SU-DHL-6 (cell line): ENCODE results near the gene AHSG.

ENCODE experiments used
- H2AFZ ChIP-seq: fragments of 200-600 bp; sonication (generic); 2 replicates; pipeline ENCODE4 v1.6.1; 2014; ENCODE audit warnings: low read depth, mild to moderate bottlenecking, moderate library complexity, mixed read lengths, antibody characterized with exemption, low read length; ENCODE audit not compliant: severe bottlenecking
- H3F3A ChIP-seq: fragments of 200-600 bp; shearing (Covaris generic); 2 replicates; pipeline ENCODE4 v1.6.0; 2016; ENCODE audit warnings: antibody characterized with exemption, mild to moderate bottlenecking; ENCODE audit not compliant: insufficient read depth
- H3K27ac ChIP-seq: fragments of 200-600 bp; sonication (generic); 2 replicates; pipeline ENCODE4 v1.5.1; 2016; ENCODE audit warnings: low read depth, mild to moderate bottlenecking, low read length, moderate library complexity, mixed read lengths
- H3K27me3 ChIP-seq: fragments of 200-600 bp; sonication (generic), shearing (Covaris generic); 2 replicates; pipeline ENCODE4 v1.6.0; 2014; ENCODE audit warnings: mild to moderate bottlenecking, low read length
- H3K36me3 ChIP-seq: fragments of 200-600 bp; sonication (generic); 2 replicates; pipeline ENCODE4 v1.6.1; 2014; ENCODE audit warnings: mild to moderate bottlenecking, low read length, mixed read lengths
- H3K4me2 ChIP-seq: fragments of 300-600, 200-600 bp; shearing (Covaris generic), sonication (generic); 2 replicates; pipeline ENCODE4 v1.6.0; 2014; ENCODE audit warnings: low read length, low read depth, mild to moderate bottlenecking; ENCODE audit not compliant: poor library complexity, severe bottlenecking
- H3K4me3 ChIP-seq: fragments of 200-600 bp; sonication (generic); 2 replicates; pipeline ENCODE4 v1.5.1; 2014; ENCODE audit warnings: antibody characterized with exemption, low read length, mild to moderate bottlenecking, mixed read lengths; ENCODE audit not compliant: insufficient read depth, poor library complexity, severe bottlenecking
- H3K79me2 ChIP-seq: fragments of 200-600 bp; sonication (generic); 2 replicates; pipeline ENCODE4 v1.6.1; 2014; ENCODE audit warnings: mild to moderate bottlenecking, low read length, moderate library complexity; ENCODE audit not compliant: insufficient read depth
- H3K9ac ChIP-seq: fragments of 200-600 bp; sonication (generic); 2 replicates; pipeline ENCODE4 v1.7.0; 2014; ENCODE audit warnings: mild to moderate bottlenecking, low read length
- H3K9me2 ChIP-seq: fragments of 200-600 bp; sonication (generic); replicated peaks from 2 replicates; pipeline ENCODE4 v1.6.1; 2014; ENCODE audit warnings: low read length; ENCODE audit not compliant: insufficient read depth
- H3K9me3 ChIP-seq: fragments of 200-600 bp; sonication (generic); 2 replicates; pipeline ENCODE4 v1.6.1; 2014; ENCODE audit warnings: low read length, mixed read lengths; ENCODE audit not compliant: insufficient read depth
- H4K20me1 ChIP-seq: fragments of 200-600 bp; sonication (generic); 2 replicates; pipeline ENCODE4 v1.6.1; 2014; ENCODE audit warnings: low read depth, mild to moderate bottlenecking, antibody characterized with exemption, low read length, moderate library complexity, mixed read lengths
- EZH2phosphoT487 ChIP-seq: fragments of 200-600 bp; sonication (generic), shearing (Covaris generic); conservative IDR thresholded peaks from 2 replicates; pipeline ENCODE4 v1.6.1; 2018; ENCODE audit warnings: mild to moderate bottlenecking, antibody characterized with exemption, low read length, moderate library complexity, mixed read lengths
- TF ChIP-seq, protein P1 (sequence below): fragments of 200-600 bp; sonication (generic); IDR thresholded peaks from one replicate; pipeline ENCODE4 v1.5.1; 2017; ENCODE audit warnings: antibody characterized with exemption, mild to moderate bottlenecking, low read length, moderate library complexity; ENCODE audit not compliant: insufficient read depth, poor library complexity, severe bottlenecking

The AHSG gene

DNA sequence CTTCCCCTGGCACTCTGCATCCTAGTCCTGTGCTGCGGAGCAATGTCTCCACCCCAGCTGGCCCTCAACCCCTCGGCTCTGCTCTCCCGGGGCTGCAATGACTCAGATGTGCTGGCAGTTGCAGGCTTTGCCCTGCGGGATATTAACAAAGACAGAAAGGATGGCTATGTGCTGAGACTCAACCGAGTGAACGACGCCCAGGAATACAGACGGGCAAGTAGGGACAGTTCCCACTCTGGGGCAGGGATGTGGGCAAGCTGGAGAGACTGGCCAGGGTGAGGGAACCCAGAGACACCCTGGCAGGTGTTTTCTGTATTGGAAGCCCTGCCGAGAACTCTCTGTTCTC lies 27.6 kb downstream of the AHSG start:
- no peak for TF ChIP-seq EZH2phosphoT487
- TF ChIP-seq, protein P1, sequence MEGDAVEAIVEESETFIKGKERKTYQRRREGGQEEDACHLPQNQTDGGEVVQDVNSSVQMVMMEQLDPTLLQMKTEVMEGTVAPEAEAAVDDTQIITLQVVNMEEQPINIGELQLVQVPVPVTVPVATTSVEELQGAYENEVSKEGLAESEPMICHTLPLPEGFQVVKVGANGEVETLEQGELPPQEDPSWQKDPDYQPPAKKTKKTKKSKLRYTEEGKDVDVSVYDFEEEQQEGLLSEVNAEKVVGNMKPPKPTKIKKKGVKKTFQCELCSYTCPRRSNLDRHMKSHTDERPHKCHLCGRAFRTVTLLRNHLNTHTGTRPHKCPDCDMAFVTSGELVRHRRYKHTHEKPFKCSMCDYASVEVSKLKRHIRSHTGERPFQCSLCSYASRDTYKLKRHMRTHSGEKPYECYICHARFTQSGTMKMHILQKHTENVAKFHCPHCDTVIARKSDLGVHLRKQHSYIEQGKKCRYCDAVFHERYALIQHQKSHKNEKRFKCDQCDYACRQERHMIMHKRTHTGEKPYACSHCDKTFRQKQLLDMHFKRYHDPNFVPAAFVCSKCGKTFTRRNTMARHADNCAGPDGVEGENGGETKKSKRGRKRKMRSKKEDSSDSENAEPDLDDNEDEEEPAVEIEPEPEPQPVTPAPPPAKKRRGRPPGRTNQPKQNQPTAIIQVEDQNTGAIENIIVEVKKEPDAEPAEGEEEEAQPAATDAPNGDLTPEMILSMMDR: no peak
- H3K27ac ChIP-seq: no peak overlapping the region
- no peak overlapping the region for H3K9ac ChIP-seq
- no peak overlapping the region for H3K4me3 ChIP-seq
- no peaks in the 10 kb centered on the region for H3K9me3 ChIP-seq
- H2AFZ ChIP-seq: no peak overlapping the region
- H3K9me2 ChIP-seq: no peaks in the 10 kb centered on the region
- H3K79me2 ChIP-seq: no peaks in the 10 kb centered on the region
- no peaks in the 10 kb centered on the region for H3K27me3 ChIP-seq
- H4K20me1 ChIP-seq: no peaks in the 10 kb centered on the region
- H3K36me3 ChIP-seq: no peaks in the 10 kb centered on the region
- H3K4me2 ChIP-seq: no peak overlapping the region
- H3F3A ChIP-seq: no peaks in the 10 kb centered on the region

DNA sequence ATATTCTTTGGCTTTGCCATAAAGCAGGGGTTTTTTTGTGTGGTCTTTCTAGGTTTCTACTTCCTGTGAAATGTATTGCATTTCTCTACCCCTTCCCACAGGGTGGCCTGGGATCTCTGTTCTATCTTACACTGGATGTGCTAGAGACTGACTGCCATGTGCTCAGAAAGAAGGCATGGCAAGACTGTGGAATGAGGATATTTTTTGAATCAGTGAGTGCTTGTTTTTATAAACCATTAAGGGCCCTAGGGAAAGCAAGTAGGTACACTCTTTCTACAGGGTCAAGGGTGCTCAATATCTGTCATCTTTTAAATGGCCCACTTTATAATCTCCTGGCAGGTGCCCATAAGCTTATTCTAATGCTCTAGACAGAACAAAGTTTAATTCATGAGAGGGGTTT lies 28.1 kb downstream of the AHSG start:
- H2AFZ ChIP-seq: no peak overlapping the region
- no peaks in the 10 kb centered on the region for H3F3A ChIP-seq
- no peak overlapping the region for H3K27ac ChIP-seq
- no peaks in the 10 kb centered on the region for H3K36me3 ChIP-seq
- no peaks in the 10 kb centered on the region for H3K27me3 ChIP-seq
- no peak overlapping the region for H3K9ac ChIP-seq
- H3K9me3 ChIP-seq: no peaks in the 10 kb centered on the region
- TF ChIP-seq, protein P1: no peak
- no peak for TF ChIP-seq EZH2phosphoT487
- H3K4me3 ChIP-seq: no peak overlapping the region
- no peak overlapping the region for H3K4me2 ChIP-seq
- H3K79me2 ChIP-seq: no peaks in the 10 kb centered on the region
- H3K9me2 ChIP-seq: no peaks in the 10 kb centered on the region
- no peaks in the 10 kb centered on the region for H4K20me1 ChIP-seq

- Histone ChIP-seq H3K9ac (no peak overlapping the region), H3F3A (no peaks in the 10 kb centered on the region), H3K4me3 (no peak overlapping the region), H3K36me3 (no peaks in the 10 kb centered on the region), H3K4me2 (no peak overlapping the region), H3K79me2 (no peaks in the 10 kb centered on the region), H3K27ac (no peak overlapping the region), H3K9me2 (no peaks in the 10 kb centered on the region), H2AFZ (no peak overlapping the region), H4K20me1 (no peaks in the 10 kb centered on the region), H3K27me3 (no peaks in the 10 kb centered on the region), H3K9me3 (no peaks in the 10 kb centered on the region)
- no peak for TF ChIP-seq EZH2phosphoT487
- TF ChIP-seq, protein P1: no peak
Observed at GRCh38 chr3:186642014-186642413, 29.2 kb downstream of the AHSG start.

- TF ChIP-seq EZH2phosphoT487: no peak
- TF ChIP-seq, protein P1: no peak
- Histone ChIP-seq H3K9me3 (no peaks in the 10 kb centered on the region), H3F3A (no peaks in the 10 kb centered on the region)
Observed at GRCh38 chr3:186643493-186643892, 30.6 kb downstream of the AHSG start.

More at GRCh38 chr3:186643493-186643892, 30.6 kb downstream of the AHSG start:
- no peaks in the 10 kb centered on the region for H4K20me1 ChIP-seq
- no peaks in the 10 kb centered on the region for H3K36me3 ChIP-seq
- H3K9me2 ChIP-seq: no peaks in the 10 kb centered on the region
- no peaks in the 10 kb centered on the region for H3K79me2 ChIP-seq
- H3K27me3 ChIP-seq: no peaks in the 10 kb centered on the region
- H3K4me3 ChIP-seq: no peak overlapping the region
- no peak overlapping the region for H3K27ac ChIP-seq
- H3K4me2 ChIP-seq: no peak overlapping the region
- no peak overlapping the region for H3K9ac ChIP-seq
- H2AFZ ChIP-seq: no peak overlapping the region
